K562 (cell line): ENCODE measurements around the gene FXYD1. TPM values are rescaled to one million over a fixed set of nuclear protein-coding genes. Genes with fewer than 3 reads are reported as not detected.

Source experiments
- CBFA2T3 ChIP-seq: fragments of 450-650 bp; IDR thresholded peaks from 2 replicates; pipeline ENCODE4 v1.6.1; 2017
- CHD1 ChIP-seq: fragments of 200-600 bp; sonication (generic); IDR thresholded peaks from one replicate; pipeline ENCODE4 v1.6.1; 2012; ENCODE audit warnings: mild to moderate bottlenecking, moderate library complexity, low read length, inconsistent platforms
- E2F6 ChIP-seq, 2 experiments: IDR thresholded peaks; 2 replicates each; pipeline ENCODE4 v1.6.1; 2011; ENCODE audit warnings: borderline replicate concordance in 1 of 2, control low read depth in 1 of 2, low read depth in 1 of 2, low read length in 1 of 2, mild to moderate bottlenecking in 1 of 2, mixed read lengths in 1 of 2, moderate library complexity in 1 of 2; ENCODE audit not compliant: insufficient read depth in 1 of 2, insufficient read length in 1 of 2, poor library complexity in 1 of 2, severe bottlenecking in 1 of 2; ENCODE audit errors: extremely low read depth in 1 of 2
- GABPB2 ChIP-seq: fragments of 250-450 bp; sonication (Bioruptor Pico); conservative IDR thresholded peaks from 2 replicates; pipeline ENCODE4 v1.5.1; 2021; ENCODE audit warnings: mild to moderate bottlenecking
- HMG20B ChIP-seq: fragments of 250-450 bp; sonication (Bioruptor Pico); IDR thresholded peaks from 2 replicates; pipeline ENCODE4 v1.5.0; 2021; ENCODE audit warnings: mild to moderate bottlenecking
- LCOR ChIP-seq: sonication (generic); formaldehyde crosslinking; IDR thresholded peaks from 2 replicates; pipeline ENCODE4 v1.8.0; 2022; ENCODE audit warnings: mild to moderate bottlenecking, missing genetic modification reagents
- RNF219 ChIP-seq: fragments of 250-450 bp; sonication (Bioruptor Pico); IDR thresholded peaks from 2 replicates; pipeline ENCODE4 v1.5.0; 2022; ENCODE audit warnings: mild to moderate bottlenecking
- ZBTB40 ChIP-seq, 2 experiments: fragments of 450-650 bp in 1 of 2; sonication (generic) in 1 of 2; formaldehyde crosslinking in 1 of 2; IDR thresholded peaks; 2 replicates each; pipeline versions ENCODE4 v1.7.1 to v1.9.0; 2016 to 2022; ENCODE audit warnings: inconsistent platforms in 1 of 2, mild to moderate bottlenecking in 1 of 2, missing genetic modification reagents in 1 of 2
- ZNF830 ChIP-seq: fragments of 250-450 bp; sonication (Bioruptor Pico); IDR thresholded peaks from 2 replicates; pipeline ENCODE4 v1.5.0; 2021; ENCODE audit warnings: mild to moderate bottlenecking
- polyA plus RNA-seq, 8 experiments: library from polyadenylated mRNA; depleted of rRNA in 4 of 8; stranded (reverse) in 5 of 8; unstranded in 3 of 8; fragments of >200 nt; fragmentation: Nextera tagmentation in 2 of 8; fragmentation: Illumina TruSeq in 1 of 8; extraction: Ambion mirVana in 2 of 8; extraction: Trizol in 1 of 8; gene quantifications; 2 replicates each; pipeline versions ENCODE4 v1.2.1 to v1.2.3, GENCODE V29; 2011 to 2014; ENCODE audit warnings: inconsistent platforms in 1 of 8, missing spikeins in 1 of 8
- total RNA-seq, 7 experiments: library from RNA; depleted of rRNA in 6 of 7; stranded (reverse); fragments of >200 nt in 6 of 7; fragmentation: Illumina TruSeq in 2 of 7; extraction: Trizol in 2 of 7; gene quantifications; 2 replicates each; pipeline versions ENCODE4 v1.2.1 to v1.2.3, GENCODE V29; 2011 to 2021; ENCODE audit warnings: low replicate concordance in 1 of 7

The FXYD1 gene
- total and polyA plus RNA-seq, 9 of the 15 experiments (the other 6 are each of a cell fraction or from before 2014, with no cell fraction given): 0.40 to 3.2 (median 1.8) TPM; not detected in 3

- TF ChIP-seq ZBTB40 (IDR thresholded peaks at IDR 0.05) (no peak), ZBTB40 (CRISPR knock-in tag; IDR thresholded peaks at IDR 0.05) (no peak), LCOR (CRISPR knock-in tag) (no peak), HMG20B (CRISPR knock-in tag) (no peak), ZNF830 (CRISPR knock-in tag) (peak; percentile 92), RNF219 (CRISPR knock-in tag) (peak; percentile 74; the same call in 1 of the 2 replicates), GABPB2 (no peak), CBFA2T3 (0 out of 2 replicates have a peak, but pooled peaks have one; percentile 29), CHD1 (peak; percentile 40), E2F6 (IDR thresholded peaks at IDR 0.05; ENCODE audit: borderline replicate concordance in 1 of 2, extremely low read depth in 1 of 2, insufficient read depth in 1 of 2, insufficient read length in 1 of 2, low read depth in 1 of 2, low read length in 1 of 2, poor library complexity in 1 of 2, severe bottlenecking in 1 of 2) (no peak)
These were observed 26.8 kb downstream of the FXYD1 start (continued) for GRCh38 chr19:35165200-35166058.
